Measurements from ENCODE around the gene SRPK1. TPM values are rescaled to one million over a fixed set of nuclear protein-coding genes. Genes with fewer than 3 reads are reported as not detected.

SRPK1 gene
- total and polyA plus RNA-seq, 2 of the 13 experiments (the other 11 are each of a cell fraction or from before 2014, with no cell fraction given): 56.4 to 142 TPM

DNA sequence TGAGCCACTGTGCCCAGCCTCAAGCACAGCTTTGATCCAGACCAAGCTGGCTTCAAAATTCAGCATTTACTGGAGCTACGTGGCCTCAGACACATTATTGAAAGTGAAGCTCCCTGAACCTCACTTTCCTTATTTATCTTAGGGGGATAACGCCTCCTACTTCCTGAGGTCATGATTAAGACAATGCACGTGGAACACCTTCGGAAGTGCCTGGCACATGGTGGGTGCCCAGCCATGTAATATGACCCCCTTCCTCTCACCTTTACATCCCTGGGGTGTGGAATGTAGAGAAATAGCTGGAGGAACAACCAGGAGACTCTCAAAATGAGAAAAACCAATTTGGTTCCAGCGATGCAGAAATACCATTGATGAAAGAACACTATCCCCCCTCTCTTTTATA is 122.2 kb downstream of the SRPK1 start:
- Histone ChIP-seq H4K20me1 (ENCODE audit: insufficient read depth, low read length) (no peaks in the 10 kb centered on the region), H3K9ac (ENCODE audit: insufficient read depth, low read depth, low read length) (no peak overlapping the region), H3K4me2 (ENCODE audit: low read depth, low read length) (no peak overlapping the region), H2AFZ (ENCODE audit: low read length) (no peak overlapping the region), H3K27ac (ENCODE audit: extremely low read length, insufficient read depth, low read length) (no peak overlapping the region), H3K4me1 (ENCODE audit: insufficient read depth, low read length) (no peaks in the 10 kb centered on the region), H3K36me3 (replicated peaks in 1 of 2; ENCODE audit: control insufficient read depth in 1 of 2, insufficient read depth in 2 of 2, low read length in 2 of 2) (no peaks in the 10 kb centered on the region), H3K27me3 (ENCODE audit: control insufficient read depth in 1 of 2, insufficient read depth in 2 of 2, low read length in 2 of 2) (peaks cover 0 to 4% of the 10 kb centered on the region in 2 experiments; a peak in 2 of 5 replicates), H3K9me3 (ENCODE audit: low read length) (no peaks in the 10 kb centered on the region), H3K79me2 (ENCODE audit: insufficient read depth, low read length) (no peaks in the 10 kb centered on the region), H3K4me3 (replicated peaks in 1 of 3; ENCODE audit: insufficient read depth in 1 of 3, low read depth in 2 of 3, low read length in 3 of 3) (no peak overlapping the region)
- in situ Hi-C loops (cut with HindIII; ENCODE audit: extremely low pct_ligation_motif_present, low pct_unique_long_range_greater_than_20kb): no loop called here
- POLR2A ChIA-PET: no interaction called here
- FAIRE-seq (no peak), DNase-seq (ENCODE audit: low spot score) (no peak), ATAC-seq (no peak)
- TF ChIP-seq ZSCAN5A (CRISPR knock-in tag; IDR thresholded peaks at IDR 0.05; ENCODE audit: borderline replicate concordance): no peak
- TF ChIP-seq DDIT3 (CRISPR knock-in tag; IDR thresholded peaks at IDR 0.05): no peak
- no peak for TF ChIP-seq MED8 (CRISPR knock-in tag; IDR thresholded peaks at IDR 0.05; ENCODE audit: insufficient replicate concordance)
- TF ChIP-seq, protein P1, sequence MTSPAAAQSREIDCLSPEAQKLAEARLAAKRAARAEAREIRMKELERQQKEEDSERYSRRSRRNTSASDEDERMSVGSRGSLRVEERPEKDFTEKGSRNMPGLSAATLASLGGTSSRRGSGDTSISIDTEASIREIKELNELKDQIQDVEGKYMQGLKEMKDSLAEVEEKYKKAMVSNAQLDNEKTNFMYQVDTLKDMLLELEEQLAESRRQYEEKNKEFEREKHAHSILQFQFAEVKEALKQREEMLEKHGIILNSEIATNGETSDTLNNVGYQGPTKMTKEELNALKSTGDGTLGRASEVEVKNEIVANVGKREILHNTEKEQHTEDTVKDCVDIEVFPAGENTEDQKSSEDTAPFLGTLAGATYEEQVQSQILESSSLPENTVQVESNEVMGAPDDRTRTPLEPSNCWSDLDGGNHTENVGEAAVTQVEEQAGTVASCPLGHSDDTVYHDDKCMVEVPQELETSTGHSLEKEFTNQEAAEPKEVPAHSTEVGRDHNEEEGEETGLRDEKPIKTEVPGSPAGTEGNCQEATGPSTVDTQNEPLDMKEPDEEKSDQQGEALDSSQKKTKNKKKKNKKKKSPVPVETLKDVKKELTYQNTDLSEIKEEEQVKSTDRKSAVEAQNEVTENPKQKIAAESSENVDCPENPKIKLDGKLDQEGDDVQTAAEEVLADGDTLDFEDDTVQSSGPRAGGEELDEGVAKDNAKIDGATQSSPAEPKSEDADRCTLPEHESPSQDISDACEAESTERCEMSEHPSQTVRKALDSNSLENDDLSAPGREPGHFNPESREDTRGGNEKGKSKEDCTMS (CRISPR knock-in tag; conservative IDR thresholded peaks at IDR 0.05): no peak
- WGBS (ENCODE audit: low lambda C conversion rate): 24% methylated on average over 5 of the region's 5 CpGs
- no TSS peak for BruUV-seq (replicated peaks)
- CTCF ChIA-PET (ENCODE audit: low intra/inter-chr PET ratio, low total read pairs): no interaction called here
- intact Hi-C loops (cut with micrococcal nuclease; ENCODE audit: unreplicated experiment): no loop called here

Measured in HepG2 (cell line).